ENCODE results near the gene LDB2.

Gene LDB2

DNA sequence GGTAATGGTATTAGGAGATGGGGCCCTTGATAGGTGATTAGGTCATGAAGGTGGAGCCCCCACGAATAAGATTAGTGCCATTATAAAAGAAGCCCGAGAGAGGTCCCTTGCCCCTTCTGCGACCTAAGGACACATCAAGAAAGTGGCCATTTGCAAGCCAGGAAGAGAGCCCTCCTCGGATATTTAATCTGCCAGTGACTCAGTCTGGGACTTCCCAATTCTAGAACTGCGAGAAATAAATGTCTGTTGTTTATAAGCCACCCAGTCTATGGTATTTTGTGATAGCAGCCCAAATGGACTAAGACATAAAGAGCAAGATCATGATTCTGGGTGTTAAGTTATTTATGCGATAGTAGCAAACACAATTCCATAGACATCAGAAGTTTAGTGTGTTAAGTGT is 192.2 kb downstream of the LDB2 start:
- DNase-seq = no peak
- in situ Hi-C loops (cut with MboI; ENCODE audit: low pct_unique_long_range_greater_than_20kb, low sequenced_read_pairs) = no loop called here

- no peak for DNase-seq
- in situ Hi-C loops (cut with MboI; ENCODE audit: low pct_unique_long_range_greater_than_20kb, low sequenced_read_pairs) = no loop called here
Measured at GRCh38 chr4:16705341-16705740, 193.1 kb downstream of the LDB2 start.

GRCh38 chr4:16704489-16704888 is 194.0 kb downstream of the LDB2 start:
- in situ Hi-C loops (cut with MboI; ENCODE audit: low pct_unique_long_range_greater_than_20kb, low sequenced_read_pairs) = no loop called here
- no peak for DNase-seq

DNA sequence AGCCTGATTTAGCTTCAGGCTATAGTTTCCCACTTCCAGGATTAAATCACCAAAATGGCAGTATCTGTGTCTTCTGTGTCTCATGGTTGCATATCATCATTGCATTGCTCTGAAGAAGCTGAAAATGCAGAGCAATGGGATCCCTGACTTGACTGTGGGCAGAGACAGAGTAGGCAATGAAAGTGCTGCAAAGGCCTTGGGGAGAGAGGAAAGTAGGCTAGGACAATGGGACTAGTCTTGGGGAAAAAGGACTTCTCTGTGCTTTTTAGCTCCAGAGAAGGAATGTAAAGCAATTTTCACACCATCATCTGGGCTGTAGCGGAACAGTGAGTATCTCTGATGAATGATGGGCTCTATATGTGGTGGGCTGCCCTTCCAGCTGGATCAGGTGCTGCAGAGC is 202.5 kb downstream of the LDB2 start:
- no peak for DNase-seq
- in situ Hi-C loops (cut with MboI; ENCODE audit: low pct_unique_long_range_greater_than_20kb, low sequenced_read_pairs) = no loop called here

DNA sequence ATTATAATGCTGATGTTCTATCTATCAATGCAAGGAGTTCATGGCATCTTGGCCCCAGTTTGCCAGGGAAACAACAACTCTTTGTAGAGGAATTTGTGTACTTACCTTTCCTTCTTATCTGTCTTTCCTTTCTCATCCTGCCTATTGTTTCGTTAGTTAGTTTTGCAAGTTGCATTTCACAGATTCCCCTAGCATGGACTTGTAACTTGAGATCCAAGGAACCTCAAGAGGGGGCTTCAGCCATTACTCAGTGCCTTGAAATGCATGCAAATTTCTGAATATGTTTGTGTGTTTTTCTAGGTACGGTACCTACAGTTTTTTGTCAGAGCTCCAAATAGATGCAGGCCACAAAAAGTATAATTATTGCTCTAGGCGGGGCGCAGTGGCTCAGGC is 203.6 kb downstream of the LDB2 start:
- no peak for DNase-seq
- in situ Hi-C loops (cut with MboI; ENCODE audit: low pct_unique_long_range_greater_than_20kb, low sequenced_read_pairs) = no loop called here

DNA sequence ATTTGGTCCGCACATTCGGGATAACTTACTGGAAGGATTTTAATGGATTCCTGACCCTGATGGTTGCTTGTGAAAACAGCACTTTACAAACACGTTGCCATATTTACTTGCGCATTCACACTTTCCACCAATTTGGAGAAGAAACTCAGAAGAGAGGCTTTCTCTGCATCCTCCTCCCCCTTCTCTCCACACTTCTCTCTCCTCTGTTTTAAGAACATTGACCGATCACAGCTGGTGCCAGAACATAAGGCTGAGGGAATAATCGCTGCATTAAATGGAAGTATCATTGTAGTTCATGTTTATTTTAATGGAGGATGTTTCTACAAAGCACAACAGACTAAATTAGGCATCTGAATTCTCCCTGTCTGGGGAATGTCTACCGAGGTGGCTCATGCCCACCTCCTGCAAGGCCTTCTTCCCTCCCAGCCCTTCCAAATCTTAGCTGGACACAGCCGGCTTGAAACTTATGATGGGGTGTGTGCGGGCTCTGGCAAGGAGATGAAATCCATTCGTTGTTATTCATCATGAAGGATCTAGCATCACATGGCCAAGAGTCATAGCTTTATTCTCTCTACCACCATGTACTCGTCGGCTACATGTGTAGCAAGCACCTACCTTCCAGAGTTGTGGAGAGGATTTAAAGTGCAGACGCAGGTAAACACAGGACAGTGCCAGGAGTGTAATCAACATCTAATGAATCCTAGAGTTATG is 204.1 kb downstream of the LDB2 start:
- in situ Hi-C loops (cut with MboI; ENCODE audit: low pct_unique_long_range_greater_than_20kb, low sequenced_read_pairs) = no loop called here
- no peak for DNase-seq

DNA sequence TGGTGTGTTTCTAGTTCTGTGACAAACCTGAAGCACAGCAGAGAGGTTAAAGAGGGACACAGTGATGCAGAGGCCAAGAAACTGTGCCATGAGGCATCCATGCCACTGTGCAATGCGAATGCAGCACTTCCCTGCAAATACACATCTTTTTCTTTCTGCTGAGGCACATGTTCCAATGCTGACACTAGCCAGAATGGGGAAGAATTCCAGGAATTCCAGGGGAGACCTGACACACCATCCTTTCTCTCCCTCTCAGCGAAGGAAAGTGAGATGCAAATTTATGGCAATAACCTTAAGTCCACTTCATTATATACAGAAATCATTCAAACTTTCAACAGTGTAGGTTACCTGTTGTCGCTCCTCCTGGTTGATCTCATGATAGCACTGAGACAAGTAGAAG is 204.8 kb downstream of the LDB2 start:
- DNase-seq = no peak
- in situ Hi-C loops (cut with MboI; ENCODE audit: low pct_unique_long_range_greater_than_20kb, low sequenced_read_pairs) = no loop called here

DNA sequence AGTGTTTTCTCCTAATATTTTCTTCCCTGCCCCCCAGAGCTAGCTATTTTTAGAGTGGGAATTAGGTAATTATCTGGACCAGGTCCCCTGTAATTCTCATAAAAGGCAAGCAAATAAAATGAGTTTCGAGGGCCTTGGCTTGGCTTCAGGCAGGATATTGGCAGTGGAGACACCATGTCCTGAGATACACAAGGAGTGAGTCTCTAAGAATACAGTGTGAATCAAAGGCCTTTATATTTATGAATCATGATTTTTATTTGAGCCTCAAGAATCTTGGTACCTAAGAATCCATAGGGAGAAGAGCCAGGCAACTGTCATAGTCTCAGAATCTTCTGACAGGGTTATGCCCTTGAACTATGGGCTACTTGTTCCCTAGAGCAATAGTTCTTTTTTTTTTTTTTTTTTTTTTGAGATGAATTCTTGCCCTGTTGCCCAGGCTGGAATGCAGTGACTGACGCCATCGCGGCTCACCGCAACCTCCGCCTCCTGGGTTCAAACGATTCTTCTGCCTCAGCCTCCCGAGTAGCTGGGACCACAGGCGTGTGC is 205.4 kb downstream of the LDB2 start:
- DNase-seq = no peak
- in situ Hi-C loops (cut with MboI; ENCODE audit: low pct_unique_long_range_greater_than_20kb, low sequenced_read_pairs) = no loop called here

GRCh38 chr4:16692524-16692923 is 205.9 kb downstream of the LDB2 start:
- DNase-seq = no peak
- in situ Hi-C loops (cut with MboI; ENCODE audit: low pct_unique_long_range_greater_than_20kb, low sequenced_read_pairs) = no loop called here

DNA sequence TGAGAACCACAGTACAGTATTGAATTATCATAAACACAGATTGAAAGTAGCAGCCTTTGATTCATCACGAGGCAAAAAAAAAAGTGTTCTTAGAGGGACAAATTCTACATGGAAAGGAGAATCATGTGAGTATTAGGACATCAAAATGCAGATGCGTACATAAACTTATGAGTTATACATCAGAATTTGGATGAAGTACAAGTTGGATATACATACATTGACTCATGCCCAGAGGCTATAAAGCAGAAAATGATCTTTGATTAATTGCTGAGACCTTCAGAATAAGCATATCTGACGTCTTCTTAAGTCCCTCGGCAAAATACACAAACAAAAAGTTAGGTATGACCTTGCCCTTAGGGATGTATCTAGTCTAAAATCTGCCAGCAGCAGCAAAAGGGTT is 206.4 kb downstream of the LDB2 start:
- no peak for DNase-seq
- in situ Hi-C loops (cut with MboI; ENCODE audit: low pct_unique_long_range_greater_than_20kb, low sequenced_read_pairs) = no loop called here

DNA sequence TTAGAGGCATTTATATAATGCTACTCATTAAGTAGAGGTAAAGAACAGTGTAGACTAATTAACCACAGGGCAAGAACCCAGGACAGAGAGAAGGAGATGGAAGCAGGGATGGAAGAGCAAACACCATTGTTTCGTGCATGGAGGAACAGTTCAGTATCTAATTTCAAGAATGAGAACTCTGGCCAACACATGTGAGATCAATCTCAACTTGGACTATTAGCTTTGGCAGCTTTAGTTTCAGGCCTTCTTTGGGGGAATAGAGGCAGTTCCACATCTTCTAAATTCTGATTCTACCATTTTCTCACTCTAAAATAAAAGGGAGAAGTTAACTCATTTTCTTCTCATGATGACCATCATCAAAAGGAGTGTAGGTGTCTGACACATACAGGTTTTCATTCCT is 207.0 kb downstream of the LDB2 start:
- in situ Hi-C loops (cut with MboI; ENCODE audit: low pct_unique_long_range_greater_than_20kb, low sequenced_read_pairs) = no loop called here
- no peak for DNase-seq

DNA sequence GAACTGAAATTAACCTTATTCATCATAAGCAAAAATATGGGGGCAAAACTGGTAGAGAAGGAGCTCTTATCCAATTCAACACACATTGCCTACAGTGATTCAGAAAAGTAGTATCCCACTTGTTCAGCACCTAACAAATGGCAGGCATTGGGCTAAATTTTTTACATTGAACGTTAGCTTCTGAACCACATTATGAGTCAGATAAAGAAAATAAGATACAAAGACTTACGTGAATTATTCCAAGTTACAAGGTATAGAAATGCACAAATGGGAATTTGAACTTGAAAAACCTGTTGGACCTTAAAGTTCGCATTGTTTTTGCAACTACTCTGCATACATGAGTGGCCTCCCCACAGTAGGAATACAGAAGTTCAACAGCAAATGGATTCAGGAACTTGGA is 210.6 kb downstream of the LDB2 start:
- in situ Hi-C loops (cut with MboI; ENCODE audit: low pct_unique_long_range_greater_than_20kb, low sequenced_read_pairs) = no loop called here
- no peak for DNase-seq

GRCh38 chr4:16687011-16687410 is 211.4 kb downstream of the LDB2 start:
- no peak for DNase-seq
- in situ Hi-C loops (cut with MboI; ENCODE audit: low pct_unique_long_range_greater_than_20kb, low sequenced_read_pairs) = no loop called here

DNA sequence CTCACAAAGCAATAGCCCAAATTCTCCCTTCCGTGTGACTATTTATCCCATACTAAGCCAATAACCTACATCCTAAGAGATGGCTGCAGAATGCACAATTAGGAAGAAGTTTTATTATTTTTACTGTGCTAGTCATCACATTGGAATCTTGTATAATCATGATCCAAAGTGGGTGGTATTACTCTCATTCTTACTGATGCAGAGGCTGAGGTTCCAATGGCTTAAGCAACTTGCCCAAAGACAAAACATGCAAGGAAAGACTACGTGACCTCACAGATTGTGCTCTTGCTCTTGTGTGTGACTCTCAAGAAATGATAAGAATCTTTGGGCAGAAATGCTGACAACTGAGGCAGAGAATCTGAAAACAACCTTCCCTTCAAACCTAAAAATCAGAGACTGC is 212.2 kb downstream of the LDB2 start:
- in situ Hi-C loops (cut with MboI; ENCODE audit: low pct_unique_long_range_greater_than_20kb, low sequenced_read_pairs) = no loop called here

DNA sequence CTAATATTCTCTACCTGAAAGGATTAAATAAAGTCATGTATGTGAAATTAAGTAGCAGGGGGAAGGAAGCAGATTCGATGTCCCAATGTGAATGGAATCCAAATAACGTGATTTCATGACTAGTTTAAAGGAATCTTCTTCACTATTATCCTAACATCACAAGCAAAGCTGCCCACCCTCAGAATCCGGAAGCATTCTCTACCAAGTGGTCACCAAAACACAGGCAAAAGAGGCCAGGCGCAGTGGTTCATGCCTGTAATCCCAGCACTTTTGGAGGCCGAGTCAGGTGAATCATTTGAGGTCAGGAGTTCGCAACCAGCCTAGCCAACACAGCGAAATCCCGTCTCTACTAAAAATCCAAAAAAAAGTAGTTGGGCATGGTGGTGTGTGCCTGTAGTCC is 212.9 kb downstream of the LDB2 start:
- in situ Hi-C loops (cut with MboI; ENCODE audit: low pct_unique_long_range_greater_than_20kb, low sequenced_read_pairs) = no loop called here
- no peak for DNase-seq

More for the DNA sequence above, 212.2 kb downstream of the LDB2 start:
- no peak for DNase-seq

- DNase-seq = no peak
- in situ Hi-C loops (cut with MboI; ENCODE audit: low pct_unique_long_range_greater_than_20kb, low sequenced_read_pairs) = no loop called here
Measured at GRCh38 chr4:16684935-16685334, 213.5 kb downstream of the LDB2 start.

GRCh38 chr4:16684097-16684496 is 214.3 kb downstream of the LDB2 start:
- DNase-seq = no peak
- in situ Hi-C loops (cut with MboI; ENCODE audit: low pct_unique_long_range_greater_than_20kb, low sequenced_read_pairs) = no loop called here

- in situ Hi-C loops (cut with MboI; ENCODE audit: low pct_unique_long_range_greater_than_20kb, low sequenced_read_pairs) = no loop called here
- DNase-seq = no peak
Measured at GRCh38 chr4:16682975-16683374, 215.5 kb downstream of the LDB2 start.

- in situ Hi-C loops (cut with MboI; ENCODE audit: low pct_unique_long_range_greater_than_20kb, low sequenced_read_pairs) = no loop called here
- DNase-seq = no peak
Measured at GRCh38 chr4:16677001-16677944, 221.2 kb downstream of the LDB2 start.

DNA sequence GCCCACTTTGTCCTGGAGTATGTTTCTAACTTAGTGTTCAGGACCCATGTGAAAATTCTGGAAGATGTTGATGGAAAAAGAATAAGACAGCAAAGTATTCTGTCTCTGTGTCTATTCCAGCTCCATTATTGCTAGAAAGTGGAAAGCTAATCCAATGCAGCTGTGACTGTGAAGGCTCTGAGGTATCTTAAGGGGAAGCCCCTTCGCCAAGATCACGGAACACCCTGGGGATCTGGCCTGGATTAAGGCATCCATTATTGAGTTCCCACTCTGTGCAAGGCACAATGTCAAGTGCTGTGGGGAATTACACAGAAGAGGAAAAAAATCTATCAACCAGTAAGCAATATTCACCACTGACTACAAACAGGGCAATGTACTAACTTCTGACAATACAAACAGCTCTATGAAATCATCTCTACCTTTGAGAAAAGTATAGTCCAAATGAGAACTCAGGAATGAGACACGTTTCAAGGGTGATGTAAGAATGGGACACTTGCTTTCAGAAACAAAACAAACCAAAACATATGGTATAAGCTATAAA is 222.1 kb downstream of the LDB2 start:
- DNase-seq = no peak
- in situ Hi-C loops (cut with MboI; ENCODE audit: low pct_unique_long_range_greater_than_20kb, low sequenced_read_pairs) = no loop called here

All from KBM-7 (cell line).